IMR-90 (cell line): ENCODE results near the gene CORO1C. TPM values are rescaled to one million over a fixed set of nuclear protein-coding genes. Genes with fewer than 3 reads are reported as not detected.

Source experiments
- ATAC-seq: fragments of 200-7000 bp; cut with Tn5 transposase; 2 replicates; pipeline ENCODE4 v1.9.1; 2020; ENCODE audit warnings: low read depth, mild to moderate bottlenecking, moderate library complexity
- BruUV-seq: library from RNA; stranded (reverse); fragments of 400-500 nt; replicated peaks from 2 replicates; lab custom pipeline; 2021; lab: Mats Ljungman, UMichigan
- CTCF ChIA-PET: fragments of 300-600 bp; formaldehyde crosslinking; extraction: SDS; loops from one replicate; lab custom pipeline; 2021; ENCODE audit warnings: antibody characterized with exemption; lab: Yijun Ruan, JAX
- POLR2A ChIA-PET: fragments of 300-600 bp; sonication (Branson Sonifier 250); formaldehyde crosslinking; loops from one replicate; lab custom pipeline; 2022; ENCODE audit warnings: antibody characterized with exemption; ENCODE audit not compliant: unreplicated experiment; lab: Charles Lee
- DNase-seq: peaks from one replicate; pipeline ENCODE4 v3.0.0; 2013
- H2AFZ ChIP-seq: replicated peaks from 2 replicates; pipeline ENCODE3; 2013; ENCODE audit warnings: low read length, mild to moderate bottlenecking; ENCODE audit not compliant: poor library complexity
- H2AK5ac ChIP-seq: 2 replicates; pipeline ENCODE4 v1.6.1; 2013; ENCODE audit warnings: low read depth, low read length, inconsistent platforms
- H2AK9ac ChIP-seq: replicated peaks from 2 replicates; pipeline ENCODE3; 2013; ENCODE audit warnings: mild to moderate bottlenecking, low read depth, low read length, moderate library complexity; ENCODE audit not compliant: poor library complexity
- H2BK120ac ChIP-seq: 2 replicates; pipeline ENCODE4 v1.6.1; 2013; ENCODE audit warnings: low read depth, low read length, inconsistent platforms
- H2BK15ac ChIP-seq: 3 replicates; pipeline ENCODE4 v1.6.1; 2013; ENCODE audit warnings: low read depth, low read length, inconsistent platforms
- H2BK20ac ChIP-seq: 2 replicates; pipeline ENCODE4 v1.6.1; 2013; ENCODE audit warnings: low read depth, mild to moderate bottlenecking, inconsistent platforms, low read length, moderate library complexity
- H2BK5ac ChIP-seq: 2 replicates; pipeline ENCODE4 v1.6.1; 2013; ENCODE audit warnings: mild to moderate bottlenecking, low read depth, low read length, inconsistent platforms; ENCODE audit not compliant: poor library complexity, severe bottlenecking
- H3K14ac ChIP-seq: replicated peaks from 2 replicates; pipeline ENCODE4 v1.6.1; 2013; ENCODE audit warnings: low read depth, low read length, inconsistent platforms
- H3K18ac ChIP-seq: 2 replicates; pipeline ENCODE4 v1.6.1; 2013; ENCODE audit warnings: low read depth, low read length, control low read depth
- H3K23ac ChIP-seq: 2 replicates; pipeline ENCODE4 v1.6.1; 2013; ENCODE audit warnings: low read depth, low read length, inconsistent platforms
- H3K27ac ChIP-seq: 2 replicates; pipeline ENCODE4 v1.5.1; 2013; ENCODE audit warnings: mild to moderate bottlenecking, control low read depth, low read length; ENCODE audit not compliant: insufficient read depth
- H3K27me3 ChIP-seq: 2 replicates; pipeline ENCODE4 v1.6.1; 2013; ENCODE audit warnings: low read length; ENCODE audit not compliant: control insufficient read depth, insufficient read depth
- H3K36me3 ChIP-seq: 2 replicates; pipeline ENCODE4 v1.6.1; 2013; ENCODE audit warnings: low read length, mixed read lengths; ENCODE audit not compliant: control insufficient read depth, insufficient read depth
- H3K4ac ChIP-seq: 2 replicates; pipeline ENCODE4 v1.6.1; 2013; ENCODE audit warnings: low read depth, low read length, inconsistent platforms
- H3K4me1 ChIP-seq: 2 replicates; pipeline ENCODE4 v1.6.1; 2013; ENCODE audit warnings: low read length, mixed read lengths; ENCODE audit not compliant: control insufficient read depth, insufficient read depth
- H3K4me2 ChIP-seq: 2 replicates; pipeline ENCODE4 v1.6.1; 2013; ENCODE audit warnings: low read depth, mild to moderate bottlenecking, control low read depth, low read length, moderate library complexity
- H3K4me3 ChIP-seq: 2 replicates; pipeline ENCODE4 v1.5.1; 2013; ENCODE audit warnings: low read depth, mild to moderate bottlenecking, control low read depth, low read length, moderate library complexity; ENCODE audit not compliant: insufficient read depth
- H3K56ac ChIP-seq: 2 replicates; pipeline ENCODE4 v1.6.1; 2013; ENCODE audit warnings: low read length, inconsistent platforms; ENCODE audit not compliant: insufficient read depth; ENCODE audit errors: extremely low read depth
- H3K79me1 ChIP-seq, 2 experiments: 2 replicates each; pipeline ENCODE4 v1.6.1; 2013; ENCODE audit warnings: low read length in 2 of 2, inconsistent platforms in 1 of 2, low read depth in 1 of 2
- H3K9ac ChIP-seq: 2 replicates; pipeline ENCODE4 v1.6.1; 2013; ENCODE audit warnings: low read depth, low read length, control low read depth
- H3K9me1 ChIP-seq: 2 replicates; pipeline ENCODE4 v1.6.1; 2013; ENCODE audit warnings: low read length, inconsistent platforms; ENCODE audit not compliant: insufficient read depth
- H3K9me3 ChIP-seq: 2 replicates; pipeline ENCODE4 v1.6.1; 2013; ENCODE audit warnings: low read length; ENCODE audit not compliant: control insufficient read depth, insufficient read depth
- H4K20me1 ChIP-seq: 2 replicates; pipeline ENCODE4 v1.6.1; 2013; ENCODE audit warnings: low read length, inconsistent platforms; ENCODE audit not compliant: insufficient read depth
- H4K5ac ChIP-seq: 2 replicates; pipeline ENCODE4 v1.6.1; 2013; ENCODE audit warnings: mild to moderate bottlenecking, low read depth, low read length, control low read depth
- H4K8ac ChIP-seq, 2 experiments: 2 replicates each; pipeline ENCODE4 v1.6.1; 2013; ENCODE audit warnings: low read depth in 2 of 2, low read length in 2 of 2, control low read depth in 1 of 2, inconsistent platforms in 1 of 2
- H4K91ac ChIP-seq: 2 replicates; pipeline ENCODE4 v1.6.1; 2013; ENCODE audit warnings: low read depth, low read length, inconsistent platforms; ENCODE audit not compliant: insufficient read depth
- BHLHE40 ChIP-seq: fragments of 150-350 bp; IDR thresholded peaks from 2 replicates; pipeline ENCODE4 v1.6.1; 2016; ENCODE audit warnings: mild to moderate bottlenecking, low read depth, low read length
- CEBPB ChIP-seq: IDR thresholded peaks from 2 replicates; pipeline ENCODE4 v1.6.1; 2012; ENCODE audit warnings: low read depth, low read length, improper control_type of control experiment
- CHD1 ChIP-seq: IDR thresholded peaks from 2 replicates; pipeline ENCODE4 v1.6.1; 2012; ENCODE audit warnings: low read depth, low read length, improper control_type of control experiment
- FOS ChIP-seq: fragments of 150-350 bp; IDR thresholded peaks from 2 replicates; pipeline ENCODE4 v1.6.1; 2016; ENCODE audit warnings: low read depth, low read length
- MAFK ChIP-seq: IDR thresholded peaks from 2 replicates; pipeline ENCODE4 v1.6.1; 2012; ENCODE audit warnings: low read depth, low read length, improper control_type of control experiment
- MAZ ChIP-seq: IDR thresholded peaks from 2 replicates; pipeline ENCODE4 v1.6.1; 2012; ENCODE audit warnings: low read depth, mild to moderate bottlenecking, low read length, improper control_type of control experiment, moderate library complexity, borderline replicate concordance
- MXI1 ChIP-seq: IDR thresholded peaks from 2 replicates; pipeline ENCODE4 v1.6.1; 2012; ENCODE audit warnings: low read depth, mild to moderate bottlenecking, low read length, moderate library complexity, borderline replicate concordance
- NFE2L2 ChIP-seq: fragments of 150-350 bp; IDR thresholded peaks from 2 replicates; pipeline ENCODE4 v1.6.1; 2016; ENCODE audit warnings: low read depth, mild to moderate bottlenecking, low read length
- RAD21 ChIP-seq: IDR thresholded peaks from 2 replicates; pipeline ENCODE4 v1.6.1; 2012; ENCODE audit warnings: low read length, improper control_type of control experiment
- RFX5 ChIP-seq: IDR thresholded peaks from 2 replicates; pipeline ENCODE4 v1.8.0; 2012; ENCODE audit warnings: low read depth, mild to moderate bottlenecking, low read length, moderate library complexity
- SMC3 ChIP-seq: fragments of 150-350 bp; IDR thresholded peaks from 2 replicates; pipeline ENCODE4 v1.6.1; 2016; ENCODE audit warnings: low read depth, mild to moderate bottlenecking, antibody characterized with exemption, low read length, moderate library complexity
- WGBS, 2 experiments: methylation state at CpG; one replicate each; pipeline versions ENCODE4 v1.1.5 to v1.1.7; 2013; ENCODE audit warnings: missing lambda C conversion rate in 2 of 2; ENCODE audit not compliant: insufficient read length in 1 of 2; ENCODE audit errors: extremely low coverage in 2 of 2; 5-methylcytosine and 5-hydroxymethylcytosine counted together
- dilution Hi-C: fragments of 300-500 bp; cut with HindIII; formaldehyde crosslinking; loops from one replicate; pipeline ENCODE4 v1.14.3; 2018; ENCODE audit warnings: low sequenced_read_pairs; ENCODE audit not compliant: unreplicated experiment
- in situ Hi-C: fragments of 300-500 bp; cut with MboI; formaldehyde crosslinking; loops from 3 replicates; pipeline ENCODE4 v1.14.3; 2019; ENCODE audit warnings: low sequenced_read_pairs, inconsistent platforms, mixed read lengths
- intact Hi-C: fragments of 100-400 bp; cut with micrococcal nuclease; formaldehyde crosslinking; loops from 2 replicates; pipeline ENCODE4 v1.10.0; 2022
- polyA plus RNA-seq, 3 experiments: library from polyadenylated mRNA; depleted of rRNA; stranded (reverse); fragments of >200 nt; gene quantifications; 2 replicates each; pipeline ENCODE4 v1.2.3, GENCODE V29; 2012; ENCODE audit warnings: low replicate concordance in 1 of 3
- total RNA-seq: library from RNA; depleted of rRNA; stranded (reverse); fragments of >200 nt; gene quantifications from 2 replicates; pipeline ENCODE4 v1.2.3, GENCODE V29; 2012
- TF ChIP-seq, protein P1 (sequence below): fragments of 150-350 bp; IDR thresholded peaks from 2 replicates; pipeline ENCODE4 v1.6.1; 2017; ENCODE audit warnings: mild to moderate bottlenecking, antibody characterized with exemption, low read length, low read depth
- TF ChIP-seq, protein P2 (sequence below): fragments of 150-350 bp; IDR thresholded peaks from 2 replicates; pipeline ENCODE4 v1.6.1; 2016; ENCODE audit warnings: low read depth, mild to moderate bottlenecking, low read length, moderate library complexity, borderline replicate concordance
- TF ChIP-seq, protein P3 (sequence below): conservative IDR thresholded peaks from 2 replicates; pipeline ENCODE4 v1.5.1; 2012; ENCODE audit warnings: mild to moderate bottlenecking, low read depth, low read length, improper control_type of control experiment

The CORO1C gene
- total and polyA plus RNA-seq, 2 of the 4 experiments (the other 2 are of a cell fraction), result 675 to 1,100 TPM

DNA sequence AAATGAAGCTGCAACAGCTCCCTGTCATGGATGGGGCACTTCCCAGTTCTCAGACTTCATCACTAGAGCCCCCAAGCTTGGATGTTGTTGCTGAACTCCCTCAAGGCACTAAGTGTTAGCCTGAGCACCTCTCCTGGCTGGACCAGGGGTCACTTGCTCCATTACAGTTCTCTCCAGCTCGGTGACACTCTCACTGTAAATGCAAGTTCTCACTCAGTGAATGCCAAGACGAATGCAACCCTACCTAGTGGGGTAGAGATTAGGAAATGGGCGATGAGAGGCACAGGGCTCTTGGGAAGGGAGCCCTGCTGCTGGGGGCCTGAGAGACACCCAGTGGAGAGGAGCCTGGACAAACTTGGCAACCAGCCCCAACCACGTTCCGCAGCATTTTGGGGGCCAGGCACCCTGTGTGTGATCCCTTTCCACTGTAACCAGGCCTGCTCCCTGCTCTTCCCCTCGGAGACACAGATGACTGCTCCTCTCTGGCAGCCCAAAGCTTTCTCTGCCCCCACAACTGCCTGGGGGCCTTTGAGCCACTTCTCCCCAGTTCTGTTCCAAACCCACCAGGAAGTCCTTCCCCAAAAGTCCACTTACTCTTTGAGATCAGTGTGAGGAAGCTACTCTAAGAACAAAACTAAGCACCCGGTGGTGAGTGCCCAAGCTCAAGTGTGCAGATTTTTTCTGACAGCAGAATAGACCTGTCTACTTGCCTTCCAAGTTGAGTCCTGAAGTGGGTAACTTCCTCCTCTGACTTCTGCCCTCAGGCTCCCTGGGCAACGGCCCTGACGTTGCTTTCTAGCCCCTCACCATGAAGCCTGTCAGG, 89.7 kb downstream of the CORO1C start:
- WGBS, 2 experiments, result 62% methylated on average over 5 of the region's 9 CpGs; no CpG with 5 or more reads in 1 of the 2 experiments
- Histone ChIP-seq H2AK5ac (no peak overlapping the region; the same call in 1 of the 2 replicates), H3K14ac (no peak overlapping the region; the same call in 1 of the 2 replicates), H3K18ac (no peak overlapping the region), H3K79me1 (peaks cover 32 to 65% of the 10 kb centered on the region in 2 experiments), H2BK120ac (no peak overlapping the region), H3K4me2 (no peak overlapping the region), H2BK15ac (no peak overlapping the region), H3K9me3 (no peaks in the 10 kb centered on the region), H3K27me3 (no peaks in the 10 kb centered on the region), H2AFZ (no peak overlapping the region), H4K91ac (no peak overlapping the region), H3K27ac (no peak overlapping the region), H3K9ac (no peak overlapping the region), H3K36me3 (peaks cover 32% of the 10 kb centered on the region), H3K56ac (no peak overlapping the region), H2AK9ac (no peak overlapping the region), H2BK5ac (peak overlapping the region; percentile 22), H2BK20ac (no peak overlapping the region), H3K4me3 (no peak overlapping the region), H3K4ac (no peak overlapping the region), H3K9me1 (peaks cover 30% of the 10 kb centered on the region), H3K23ac (no peak overlapping the region), H4K20me1 (peaks cover 38% of the 10 kb centered on the region), H3K4me1 (peaks cover 15% of the 10 kb centered on the region), H4K8ac (no peak overlapping the region), H4K5ac (no peak overlapping the region)
- dilution Hi-C loops, result no loop called here
- DNase-seq, result no peak
- in situ Hi-C loops, result loop anchor here (10.0 to 25.0 kb wide), 2 partner anchors 293 to 446 kb away; partner anchors contain the start of genes ALKBH2 and UNG
- intact Hi-C loops, result no loop called here
- no TSS peak for BruUV-seq
- ChIA-PET CTCF (no interaction called here), POLR2A (no interaction called here)
- no peak; the same call in 1 of the 2 replicates for ATAC-seq
- no peak for TF ChIP-seq MAFK
- TF ChIP-seq CEBPB, result no peak
- TF ChIP-seq MXI1, result no peak
- TF ChIP-seq, protein P1, sequence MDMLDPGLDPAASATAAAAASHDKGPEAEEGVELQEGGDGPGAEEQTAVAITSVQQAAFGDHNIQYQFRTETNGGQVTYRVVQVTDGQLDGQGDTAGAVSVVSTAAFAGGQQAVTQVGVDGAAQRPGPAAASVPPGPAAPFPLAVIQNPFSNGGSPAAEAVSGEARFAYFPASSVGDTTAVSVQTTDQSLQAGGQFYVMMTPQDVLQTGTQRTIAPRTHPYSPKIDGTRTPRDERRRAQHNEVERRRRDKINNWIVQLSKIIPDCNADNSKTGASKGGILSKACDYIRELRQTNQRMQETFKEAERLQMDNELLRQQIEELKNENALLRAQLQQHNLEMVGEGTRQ, result no peak
- no peak for TF ChIP-seq MAZ
- no peak for TF ChIP-seq BHLHE40
- no peak for TF ChIP-seq RAD21
- TF ChIP-seq, protein P2, sequence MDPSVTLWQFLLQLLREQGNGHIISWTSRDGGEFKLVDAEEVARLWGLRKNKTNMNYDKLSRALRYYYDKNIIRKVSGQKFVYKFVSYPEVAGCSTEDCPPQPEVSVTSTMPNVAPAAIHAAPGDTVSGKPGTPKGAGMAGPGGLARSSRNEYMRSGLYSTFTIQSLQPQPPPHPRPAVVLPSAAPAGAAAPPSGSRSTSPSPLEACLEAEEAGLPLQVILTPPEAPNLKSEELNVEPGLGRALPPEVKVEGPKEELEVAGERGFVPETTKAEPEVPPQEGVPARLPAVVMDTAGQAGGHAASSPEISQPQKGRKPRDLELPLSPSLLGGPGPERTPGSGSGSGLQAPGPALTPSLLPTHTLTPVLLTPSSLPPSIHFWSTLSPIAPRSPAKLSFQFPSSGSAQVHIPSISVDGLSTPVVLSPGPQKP, result no peak
- TF ChIP-seq, protein P3, sequence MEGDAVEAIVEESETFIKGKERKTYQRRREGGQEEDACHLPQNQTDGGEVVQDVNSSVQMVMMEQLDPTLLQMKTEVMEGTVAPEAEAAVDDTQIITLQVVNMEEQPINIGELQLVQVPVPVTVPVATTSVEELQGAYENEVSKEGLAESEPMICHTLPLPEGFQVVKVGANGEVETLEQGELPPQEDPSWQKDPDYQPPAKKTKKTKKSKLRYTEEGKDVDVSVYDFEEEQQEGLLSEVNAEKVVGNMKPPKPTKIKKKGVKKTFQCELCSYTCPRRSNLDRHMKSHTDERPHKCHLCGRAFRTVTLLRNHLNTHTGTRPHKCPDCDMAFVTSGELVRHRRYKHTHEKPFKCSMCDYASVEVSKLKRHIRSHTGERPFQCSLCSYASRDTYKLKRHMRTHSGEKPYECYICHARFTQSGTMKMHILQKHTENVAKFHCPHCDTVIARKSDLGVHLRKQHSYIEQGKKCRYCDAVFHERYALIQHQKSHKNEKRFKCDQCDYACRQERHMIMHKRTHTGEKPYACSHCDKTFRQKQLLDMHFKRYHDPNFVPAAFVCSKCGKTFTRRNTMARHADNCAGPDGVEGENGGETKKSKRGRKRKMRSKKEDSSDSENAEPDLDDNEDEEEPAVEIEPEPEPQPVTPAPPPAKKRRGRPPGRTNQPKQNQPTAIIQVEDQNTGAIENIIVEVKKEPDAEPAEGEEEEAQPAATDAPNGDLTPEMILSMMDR, result no peak
- TF ChIP-seq FOS, result no peak
- TF ChIP-seq SMC3, result no peak
- TF ChIP-seq RFX5, result no peak
- no peak for TF ChIP-seq CHD1
- no peak for TF ChIP-seq NFE2L2
